ENCODE data around the gene ZNF611.

DNA sequence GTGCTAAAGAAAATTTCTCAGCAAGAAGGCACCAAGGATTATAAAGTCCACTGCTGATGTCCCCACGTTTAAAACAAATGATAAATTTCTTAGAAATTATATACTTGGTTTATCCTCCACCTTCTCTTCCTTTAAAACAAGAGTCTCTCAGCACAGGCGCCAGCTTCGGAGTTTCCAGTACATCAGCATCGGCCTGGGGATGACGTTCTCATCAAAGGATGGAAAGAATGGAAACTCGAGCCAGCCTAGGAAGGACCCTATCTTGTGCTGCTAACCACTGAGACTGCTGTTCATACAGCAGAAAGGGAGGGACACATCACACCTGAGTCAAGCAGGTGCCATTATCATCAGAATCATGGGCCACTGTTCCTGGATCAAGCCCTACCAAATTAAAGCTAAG lies 66.9 kb downstream of the ZNF611 start:
- no peak for TF ChIP-seq TAF1 (IDR thresholded peaks at IDR 0.05; ENCODE audit: low read depth)
- TF ChIP-seq EP300 (IDR thresholded peaks at IDR 0.05; ENCODE audit: borderline replicate concordance) = no peak
- no peak for TF ChIP-seq RAD21 (IDR thresholded peaks at IDR 0.05; ENCODE audit: low read depth)
- no peak for TF ChIP-seq CEBPB (IDR thresholded peaks at IDR 0.05)
- no peak for TF ChIP-seq MAX (IDR thresholded peaks at IDR 0.05)
- TF ChIP-seq, protein P1, sequence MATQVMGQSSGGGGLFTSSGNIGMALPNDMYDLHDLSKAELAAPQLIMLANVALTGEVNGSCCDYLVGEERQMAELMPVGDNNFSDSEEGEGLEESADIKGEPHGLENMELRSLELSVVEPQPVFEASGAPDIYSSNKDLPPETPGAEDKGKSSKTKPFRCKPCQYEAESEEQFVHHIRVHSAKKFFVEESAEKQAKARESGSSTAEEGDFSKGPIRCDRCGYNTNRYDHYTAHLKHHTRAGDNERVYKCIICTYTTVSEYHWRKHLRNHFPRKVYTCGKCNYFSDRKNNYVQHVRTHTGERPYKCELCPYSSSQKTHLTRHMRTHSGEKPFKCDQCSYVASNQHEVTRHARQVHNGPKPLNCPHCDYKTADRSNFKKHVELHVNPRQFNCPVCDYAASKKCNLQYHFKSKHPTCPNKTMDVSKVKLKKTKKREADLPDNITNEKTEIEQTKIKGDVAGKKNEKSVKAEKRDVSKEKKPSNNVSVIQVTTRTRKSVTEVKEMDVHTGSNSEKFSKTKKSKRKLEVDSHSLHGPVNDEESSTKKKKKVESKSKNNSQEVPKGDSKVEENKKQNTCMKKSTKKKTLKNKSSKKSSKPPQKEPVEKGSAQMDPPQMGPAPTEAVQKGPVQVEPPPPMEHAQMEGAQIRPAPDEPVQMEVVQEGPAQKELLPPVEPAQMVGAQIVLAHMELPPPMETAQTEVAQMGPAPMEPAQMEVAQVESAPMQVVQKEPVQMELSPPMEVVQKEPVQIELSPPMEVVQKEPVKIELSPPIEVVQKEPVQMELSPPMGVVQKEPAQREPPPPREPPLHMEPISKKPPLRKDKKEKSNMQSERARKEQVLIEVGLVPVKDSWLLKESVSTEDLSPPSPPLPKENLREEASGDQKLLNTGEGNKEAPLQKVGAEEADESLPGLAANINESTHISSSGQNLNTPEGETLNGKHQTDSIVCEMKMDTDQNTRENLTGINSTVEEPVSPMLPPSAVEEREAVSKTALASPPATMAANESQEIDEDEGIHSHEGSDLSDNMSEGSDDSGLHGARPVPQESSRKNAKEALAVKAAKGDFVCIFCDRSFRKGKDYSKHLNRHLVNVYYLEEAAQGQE (IDR thresholded peaks at IDR 0.05; ENCODE audit: low read depth) = no peak
- no peak for TF ChIP-seq TEAD4 (IDR thresholded peaks at IDR 0.05)
- no peak for TF ChIP-seq EGR1 (IDR thresholded peaks at IDR 0.05)
- no peak for TF ChIP-seq TCF12 (IDR thresholded peaks at IDR 0.05; ENCODE audit: low read depth)
- no peak for TF ChIP-seq NFIC (IDR thresholded peaks at IDR 0.05)

All from Ishikawa (cell line).